Activated CD4-positive, alpha-beta T cell treated with anti-CD3 and anti-CD28 coated beads for 24 hours (primary cell): ENCODE results near the gene TADA3.

ENCODE experiments used
- DNase-seq, 2 donors: peaks; one replicate each; pipeline ENCODE4 v3.0.0-alpha.2; 2020; ENCODE audit warnings: low read depth in 2 of 2

Gene TADA3

DNA sequence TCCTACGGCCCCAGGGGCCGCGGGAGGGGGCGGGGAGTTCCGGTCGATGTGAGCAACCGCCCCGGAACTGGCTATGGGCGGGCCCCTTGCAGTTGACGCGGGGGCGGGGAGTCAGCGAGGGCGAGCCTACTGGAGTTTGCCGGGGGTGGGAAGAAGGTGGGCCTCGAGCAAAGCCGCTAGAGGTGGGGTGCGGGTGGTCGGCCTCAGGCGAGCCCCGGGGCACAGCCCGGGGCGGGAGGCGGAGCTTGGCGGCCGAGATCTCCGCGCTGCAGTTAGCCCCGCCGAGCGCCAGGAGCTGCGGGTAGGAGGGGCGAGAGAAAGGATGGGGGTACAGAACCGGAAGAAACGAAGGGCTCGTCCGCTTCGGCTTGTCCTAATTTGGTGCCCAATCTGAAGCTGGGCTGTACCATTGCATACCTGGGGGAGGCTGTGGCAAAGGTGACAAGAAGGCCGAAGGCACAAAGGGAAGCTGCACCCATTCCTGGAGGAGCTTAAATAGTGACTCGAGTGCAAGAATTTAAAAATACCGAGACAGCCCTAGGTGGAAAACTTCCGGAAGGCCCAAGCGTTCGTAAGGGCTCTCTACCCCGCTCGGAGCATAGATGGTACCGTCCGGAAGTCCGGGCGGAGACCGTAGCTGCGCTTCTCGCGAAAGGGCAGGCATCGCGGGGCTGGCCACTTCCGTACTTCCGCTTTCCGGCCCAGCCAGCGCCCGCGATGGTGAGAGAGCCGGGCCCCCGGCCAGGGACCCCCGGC lies at the start of gene TADA3, which contains the start of gene ARPC4:
TSS of gene TADA3 (minus strand) at position 69 of the 756 bp plus-strand sequence. CDS start 1,007 bp downstream, outside the sequence.
TSS of gene ARPC4 (plus strand) at position 678 of the 756 bp plus-strand sequence. CDS start at position 718, 40 bp downstream.
- peak; percentile 85 to 89 for DNase-seq

- no peak for DNase-seq
Measured at GRCh38 chr3:9841015-9841414, 48.7 kb upstream of the TADA3 start.

GRCh38 chr3:9838856-9839255 lies 46.6 kb upstream of the TADA3 start:
- no peak for DNase-seq

DNA sequence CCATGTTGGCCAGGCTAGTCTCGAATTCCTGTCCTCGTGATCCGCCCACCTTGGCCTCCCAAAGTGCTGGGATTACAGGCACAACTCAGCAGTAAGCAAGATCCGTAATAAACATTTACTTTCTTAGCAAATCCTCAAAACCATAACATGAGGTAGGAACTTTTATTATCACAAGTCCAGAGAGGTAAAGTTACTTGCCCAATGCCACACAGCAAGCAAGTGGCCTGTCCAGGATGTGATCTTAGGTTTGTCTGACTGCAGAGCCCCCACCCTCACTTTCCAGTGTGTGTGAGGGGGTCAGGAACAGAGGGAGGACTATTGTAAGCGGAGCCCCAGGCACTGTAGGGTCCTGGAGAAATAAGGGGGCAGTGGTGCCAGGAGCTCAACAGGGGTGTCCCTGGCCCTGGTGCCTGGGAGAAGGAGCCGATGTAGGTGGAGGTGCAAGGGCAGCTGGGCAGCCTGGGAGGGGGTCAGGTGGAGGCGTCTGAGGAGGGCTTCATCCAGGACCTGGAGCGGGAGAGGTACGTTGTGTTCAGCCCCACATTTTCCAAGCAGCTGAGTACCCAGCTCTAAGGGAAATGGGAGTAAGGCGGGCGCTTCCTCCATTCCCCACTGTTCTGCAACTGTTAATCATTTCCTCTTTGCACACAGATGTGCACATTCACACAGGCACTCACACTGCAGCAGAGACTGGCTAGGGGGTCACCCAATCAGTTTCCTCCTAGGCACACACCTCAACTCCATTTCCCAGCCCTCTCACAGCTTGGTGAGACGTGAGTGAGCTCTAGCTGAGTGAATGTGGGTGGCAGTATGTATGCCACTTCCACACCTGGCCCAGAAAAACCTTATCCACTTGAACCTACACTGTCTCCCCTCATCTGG lies 45.7 kb upstream of the TADA3 start:
- DNase-seq = no peak

DNA sequence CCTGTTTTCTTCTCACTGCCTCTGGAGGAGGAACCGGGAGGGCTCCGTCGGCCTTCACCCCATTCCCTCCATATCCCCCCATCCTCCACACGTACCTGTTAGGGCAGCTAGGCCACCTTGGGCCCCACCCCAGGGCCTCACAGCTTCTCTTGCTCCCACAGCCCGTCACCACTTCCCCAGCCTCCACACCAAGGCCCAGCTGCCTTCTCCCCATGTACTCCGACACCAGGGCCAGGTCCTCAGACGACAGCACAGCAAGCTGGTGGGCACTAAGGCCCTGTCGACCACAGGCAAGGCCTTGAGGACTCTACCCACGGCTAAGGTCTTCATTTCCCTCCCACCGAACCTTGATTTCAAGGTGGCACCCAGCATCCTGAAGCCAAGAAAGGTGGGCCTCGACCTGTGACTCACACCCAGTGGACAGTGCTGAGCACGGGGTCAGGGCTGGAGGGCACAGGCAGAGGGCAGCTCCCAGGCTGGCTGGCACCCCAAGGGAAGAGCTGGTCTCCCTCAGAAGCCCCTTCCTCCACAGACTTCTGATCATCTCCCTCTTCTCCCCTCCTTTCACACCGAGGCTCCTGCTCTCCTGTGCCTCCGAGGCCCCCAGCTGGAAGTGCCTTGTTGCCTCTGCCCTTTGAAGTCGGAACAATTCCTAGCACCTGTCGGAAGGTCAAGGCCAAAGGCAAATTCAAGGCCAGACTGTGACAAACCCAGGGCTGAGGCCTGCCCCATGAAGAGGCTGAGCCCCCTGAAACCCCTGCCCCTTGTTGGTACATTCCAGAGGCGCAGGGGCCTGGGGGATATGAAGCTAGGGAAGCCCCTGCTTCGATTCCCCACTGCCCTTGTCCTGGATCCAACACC lies 42.5 kb upstream of the TADA3 start:
- no peak for DNase-seq

GRCh38 chr3:9833078-9833477 lies 40.8 kb upstream of the TADA3 start:
- no peak for DNase-seq

GRCh38 chr3:9831253-9831652 lies 39.0 kb upstream of the TADA3 start:
- DNase-seq = no peak

DNA sequence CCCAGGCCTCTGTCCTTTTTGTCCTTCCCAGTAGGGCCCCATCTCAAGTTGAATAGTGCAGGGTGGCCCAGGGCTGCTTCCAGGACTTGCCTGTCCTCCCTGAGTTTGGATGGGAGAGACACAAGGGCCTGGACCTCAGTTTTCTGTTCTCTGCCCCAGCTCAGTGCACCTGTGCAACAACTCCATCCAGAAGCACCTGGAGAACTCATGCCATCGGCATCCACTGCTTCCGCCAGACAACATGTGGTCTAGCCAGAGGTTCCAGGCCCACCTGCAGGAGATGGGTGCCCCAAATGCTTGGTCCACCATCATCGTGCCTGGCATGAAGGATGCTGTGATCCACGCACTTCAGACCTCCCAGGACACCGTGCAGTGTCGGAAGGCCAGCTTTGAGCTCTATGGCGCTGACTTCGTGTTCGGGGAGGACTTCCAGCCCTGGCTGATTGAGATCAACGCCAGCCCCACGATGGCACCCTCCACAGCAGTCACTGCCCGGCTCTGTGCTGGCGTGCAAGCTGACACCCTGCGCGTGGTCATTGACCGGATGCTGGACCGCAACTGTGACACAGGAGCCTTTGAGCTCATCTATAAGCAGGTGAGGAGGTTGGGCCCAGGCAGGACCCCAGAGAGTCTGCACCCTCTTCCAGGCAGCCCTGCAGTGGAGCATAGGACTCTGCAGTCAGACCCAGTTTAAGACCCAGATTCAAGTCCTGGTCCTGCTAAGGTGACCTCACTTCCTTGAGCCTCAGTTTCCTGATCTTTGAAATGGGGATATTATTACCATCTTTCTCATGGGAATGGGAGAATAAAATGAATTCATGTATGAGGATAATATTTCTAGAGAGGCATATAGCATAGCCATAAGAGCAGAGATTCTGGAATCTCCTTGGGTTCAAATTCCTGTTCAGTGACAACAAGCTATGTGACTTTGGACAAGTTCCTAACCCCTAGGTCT lies 36.8 kb upstream of the TADA3 start:
- no peak for DNase-seq

DNA sequence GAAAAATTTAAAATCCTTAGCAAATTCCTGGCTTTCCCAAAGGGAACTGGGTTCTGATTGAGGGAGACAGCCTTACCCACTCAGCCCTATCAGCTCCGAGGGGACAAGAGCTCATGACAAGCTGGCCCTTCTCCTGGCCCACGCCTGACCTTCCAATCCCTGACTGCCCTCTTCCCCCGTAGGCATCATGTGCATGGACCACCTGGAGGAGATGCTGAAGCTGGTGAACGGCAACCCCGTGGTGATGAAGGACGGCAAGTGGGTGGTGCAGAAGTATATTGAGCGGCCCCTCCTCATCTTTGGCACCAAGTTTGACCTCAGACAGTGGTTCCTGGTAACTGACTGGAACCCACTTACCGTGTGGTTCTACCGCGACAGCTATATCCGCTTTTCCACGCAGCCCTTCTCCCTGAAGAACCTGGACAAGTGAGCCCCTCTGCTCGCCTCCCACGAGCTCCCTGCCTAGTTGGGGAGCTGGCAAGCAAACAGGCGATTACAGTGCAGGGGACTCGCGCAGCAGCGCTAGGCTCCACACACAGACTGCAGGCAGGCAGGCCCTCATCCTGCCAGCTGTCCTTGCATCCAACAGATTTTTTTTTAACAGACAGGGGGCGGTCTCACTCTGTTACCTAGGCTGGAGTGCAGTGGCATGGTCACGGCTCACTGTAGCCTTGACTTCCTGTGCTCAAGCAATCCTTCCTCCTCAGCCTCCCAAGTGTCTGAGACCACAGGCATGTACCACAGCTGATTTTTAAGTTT lies 34.7 kb upstream of the TADA3 start:
- DNase-seq = no peak

DNA sequence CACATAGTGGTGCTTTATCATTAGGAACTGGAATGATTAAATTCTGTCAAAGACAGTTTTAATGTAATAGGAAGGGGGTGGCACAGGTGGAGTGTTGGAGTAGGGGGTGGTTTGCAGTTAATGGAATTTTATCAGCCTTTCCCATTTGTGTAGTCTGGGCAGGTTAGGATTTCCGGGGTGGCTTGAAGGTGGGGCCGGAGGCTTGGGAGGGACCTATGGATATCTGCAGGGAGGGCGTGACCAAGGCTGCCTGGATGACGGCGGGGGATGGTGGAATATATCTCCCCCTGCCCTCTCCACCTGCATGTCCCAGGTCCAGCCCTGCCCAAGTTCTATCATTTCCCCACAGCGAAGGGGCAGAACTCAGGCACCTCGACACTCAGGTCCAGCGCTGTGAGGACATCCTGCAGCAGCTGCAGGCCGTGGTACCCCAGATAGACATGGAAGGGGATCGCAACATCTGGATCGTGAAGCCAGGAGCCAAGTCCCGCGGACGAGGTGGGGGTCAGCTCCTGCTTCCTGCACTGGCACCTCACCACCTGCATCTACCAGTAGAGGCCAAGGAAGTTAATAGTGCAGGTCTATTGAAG lies 33.3 kb upstream of the TADA3 start:
- DNase-seq = no peak

DNA sequence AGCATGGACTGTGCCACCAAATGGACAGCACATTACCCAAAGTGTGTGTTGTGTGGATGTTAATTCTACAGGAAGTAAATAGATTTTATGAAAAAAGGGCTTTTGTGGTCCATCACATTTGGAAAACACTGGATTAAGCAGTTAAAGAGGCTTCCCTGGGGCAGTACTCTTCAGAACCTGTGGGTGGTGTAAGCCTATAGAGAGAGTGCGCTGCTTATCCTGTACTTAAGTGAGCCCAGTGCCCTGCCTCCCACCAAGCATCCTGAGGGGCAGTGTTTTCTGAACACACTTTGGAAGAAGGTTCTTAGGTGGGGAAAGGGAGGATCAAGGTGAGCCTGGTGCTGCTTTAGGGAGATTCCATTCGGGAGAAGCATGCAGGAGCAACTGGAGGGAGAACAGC lies 28.7 kb upstream of the TADA3 start:
- no peak for DNase-seq

- DNase-seq = no peak
Measured at GRCh38 chr3:9820543-9820942, 28.3 kb upstream of the TADA3 start.

GRCh38 chr3:9818666-9819335 lies 26.5 kb upstream of the TADA3 start:
- DNase-seq = no peak

GRCh38 chr3:9817436-9817835 lies 25.2 kb upstream of the TADA3 start:
- no peak for DNase-seq

DNA sequence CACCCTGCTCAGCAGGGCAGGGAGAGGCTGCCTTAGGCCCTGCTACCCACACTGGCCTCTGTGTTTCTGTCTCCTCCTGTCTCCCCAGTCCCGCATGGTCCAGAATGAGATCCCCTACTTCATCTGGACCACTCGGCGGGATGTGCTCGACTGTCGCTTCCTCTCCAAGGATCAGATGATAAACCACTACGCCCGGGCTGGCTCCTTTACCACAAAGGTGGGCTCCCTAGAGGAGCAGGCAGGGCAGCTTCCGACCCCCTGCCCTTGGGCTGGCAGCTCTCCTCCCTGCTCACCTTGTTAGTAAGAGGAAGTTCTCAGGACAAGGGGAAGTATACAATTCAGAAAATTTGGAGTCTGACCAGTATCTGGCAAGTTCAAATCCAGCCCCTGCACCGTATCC lies 23.7 kb upstream of the TADA3 start:
- DNase-seq = no peak

DNA sequence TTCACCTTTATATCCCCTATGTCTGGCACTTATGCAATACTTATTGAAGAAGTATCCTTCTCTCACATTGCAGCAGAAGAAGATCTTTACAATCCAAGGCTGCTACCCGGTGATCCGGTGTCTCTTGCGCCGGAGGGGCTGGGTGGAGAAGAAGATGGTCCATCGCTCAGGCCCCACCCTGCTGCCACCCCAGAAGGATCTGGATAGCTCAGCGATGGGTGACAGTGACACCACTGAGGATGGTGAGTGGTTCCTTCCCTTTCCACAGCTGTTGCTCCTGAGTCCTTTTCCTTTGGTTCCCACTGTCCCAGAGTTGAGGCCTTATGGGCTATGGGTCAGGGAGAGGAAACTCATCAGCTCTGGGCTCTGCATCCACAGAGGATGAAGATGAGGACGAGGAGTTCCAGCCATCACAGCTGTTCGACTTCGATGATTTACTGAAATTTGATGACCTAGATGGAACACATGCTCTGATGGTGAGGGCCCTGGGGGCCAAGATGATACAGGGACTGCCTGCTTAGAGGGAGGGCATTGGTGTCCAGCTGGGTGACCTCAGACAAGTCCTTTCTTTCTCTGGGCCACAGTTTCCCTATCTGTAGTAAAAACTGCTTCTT lies 20.7 kb upstream of the TADA3 start:
- no peak for DNase-seq

GRCh38 chr3:9810846-9811245 lies 18.6 kb upstream of the TADA3 start:
- DNase-seq = no peak

GRCh38 chr3:9810433-9810770 lies 18.1 kb upstream of the TADA3 start:
- DNase-seq = no peak
